Thyroid gland (tissue), 4 donors: Measurements from ENCODE around the gene FOXP2. TPM values are rescaled to one million over a fixed set of nuclear protein-coding genes. Genes with fewer than 3 reads are reported as not detected.

Experiments used
- DNase-seq, 2 donors: peaks; one replicate each; pipeline ENCODE4 v3.0.0-alpha.2; 2019
- H3K27ac ChIP-seq, 3 donors: fragments of 200-600 bp; sonication (generic); 1 replicate in 2 of 3; 2 replicates in 1 of 3; pipeline ENCODE4 v1.5.1; 2016 to 2019; ENCODE audit warnings: mild to moderate bottlenecking in 1 of 3, moderate library complexity in 1 of 3
- H3K27me3 ChIP-seq: fragments of 200-600 bp; sonication (generic); one replicate; pipeline ENCODE4 v1.5.1; 2019
- H3K36me3 ChIP-seq, 2 donors: fragments of 200-600 bp; sonication (generic); one replicate each; pipeline ENCODE4 v1.5.1; 2016 to 2019
- H3K4me1 ChIP-seq, 2 donors: fragments of 200-600 bp; sonication (generic); one replicate each; pipeline ENCODE4 v1.5.1; 2017 to 2019
- H3K4me3 ChIP-seq, 3 donors: fragments of 200-600 bp; sonication (generic); replicated peaks in 1 of 3; 1 replicate in 2 of 3; 2 replicates in 1 of 3; pipeline ENCODE4 v1.5.1; 2016; ENCODE audit warnings: mild to moderate bottlenecking in 1 of 3
- H3K9me3 ChIP-seq: fragments of 200-600 bp; sonication (generic); one replicate; pipeline ENCODE4 v1.5.1; 2017
- POLR2A ChIP-seq, 2 donors: fragments of 450-650 bp; IDR thresholded peaks; one replicate each; pipeline ENCODE4 v1.6.1; 2017; ENCODE audit warnings: antibody characterized with exemption in 2 of 2, mild to moderate bottlenecking in 2 of 2, moderate library complexity in 1 of 2
- WGBS, 2 donors: methylation state at CpG; one replicate each; pipeline ENCODE4 v1.1.5; 2017; 5-methylcytosine and 5-hydroxymethylcytosine counted together
- intact Hi-C: fragments of 100-400 bp; cut with DNase I; formaldehyde crosslinking; loops from one replicate; pipeline ENCODE4 v1.15.1; 2023
- total RNA-seq, 4 donors: library from RNA; depleted of rRNA; stranded (reverse); fragments of >200 nt; gene quantifications; one replicate each; pipeline ENCODE4 v1.2.3, GENCODE V29; 2016
- TF ChIP-seq, protein P1 (sequence below), 6 experiments: fragments of 200-600 bp in 3 of 6; fragments of 450-650 bp in 3 of 6; sonication (generic) in 3 of 6; IDR thresholded peaks; one replicate each; pipeline ENCODE4 v1.5.1; 2016 to 2019; ENCODE audit warnings: antibody characterized with exemption in 6 of 6, mild to moderate bottlenecking in 2 of 6, inconsistent platforms in 1 of 6, moderate library complexity in 1 of 6

Gene FOXP2
- total RNA-seq, 4 donors from 2014 or later: 24.7 to 46.5 (median 28.0) TPM

DNA sequence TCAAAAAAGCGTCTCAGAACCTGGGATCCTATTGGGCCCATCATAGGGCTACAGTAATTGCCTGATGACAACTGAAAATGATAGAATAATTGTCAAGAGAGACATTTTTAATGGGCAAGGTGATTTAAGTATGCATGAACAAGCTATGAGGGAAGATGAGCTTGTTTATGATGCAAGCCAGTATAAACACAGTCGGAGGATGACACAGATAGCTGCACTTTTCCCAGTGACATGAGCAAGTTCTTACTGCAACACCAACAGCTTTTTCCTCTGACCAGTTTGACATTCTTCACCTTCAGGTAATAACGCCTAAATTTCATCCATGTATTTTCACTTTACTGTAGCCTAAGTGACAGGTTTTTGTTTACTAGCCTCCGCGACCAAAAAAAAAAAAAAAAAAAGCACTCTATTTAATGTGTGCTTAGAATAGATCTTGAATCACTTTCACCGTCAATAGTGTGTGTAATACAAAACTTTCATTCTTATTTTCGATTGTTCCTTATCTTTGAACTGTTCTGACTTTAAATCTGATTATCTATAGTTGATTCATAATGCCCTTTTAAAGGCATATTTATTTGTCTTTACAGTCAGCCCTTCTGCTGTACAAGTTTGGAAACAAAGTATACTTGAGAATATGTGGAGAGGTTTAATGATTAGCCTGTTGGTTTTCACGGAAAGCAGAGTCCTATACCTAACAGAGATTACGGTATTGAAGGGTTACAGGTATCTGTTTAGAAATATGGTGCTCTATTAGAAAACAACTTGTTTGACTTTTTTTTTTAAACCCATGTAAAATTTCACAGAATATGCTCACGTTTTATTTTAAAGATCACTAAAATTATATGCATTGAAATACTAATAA, 1.7 kb downstream of the FOXP2 start:
- no peak overlapping the region for H3K4me3 ChIP-seq
- H3K27ac ChIP-seq: no peak overlapping the region
- TF ChIP-seq POLR2A (IDR thresholded peaks at IDR 0.05): no peak
- TF ChIP-seq, protein P1, sequence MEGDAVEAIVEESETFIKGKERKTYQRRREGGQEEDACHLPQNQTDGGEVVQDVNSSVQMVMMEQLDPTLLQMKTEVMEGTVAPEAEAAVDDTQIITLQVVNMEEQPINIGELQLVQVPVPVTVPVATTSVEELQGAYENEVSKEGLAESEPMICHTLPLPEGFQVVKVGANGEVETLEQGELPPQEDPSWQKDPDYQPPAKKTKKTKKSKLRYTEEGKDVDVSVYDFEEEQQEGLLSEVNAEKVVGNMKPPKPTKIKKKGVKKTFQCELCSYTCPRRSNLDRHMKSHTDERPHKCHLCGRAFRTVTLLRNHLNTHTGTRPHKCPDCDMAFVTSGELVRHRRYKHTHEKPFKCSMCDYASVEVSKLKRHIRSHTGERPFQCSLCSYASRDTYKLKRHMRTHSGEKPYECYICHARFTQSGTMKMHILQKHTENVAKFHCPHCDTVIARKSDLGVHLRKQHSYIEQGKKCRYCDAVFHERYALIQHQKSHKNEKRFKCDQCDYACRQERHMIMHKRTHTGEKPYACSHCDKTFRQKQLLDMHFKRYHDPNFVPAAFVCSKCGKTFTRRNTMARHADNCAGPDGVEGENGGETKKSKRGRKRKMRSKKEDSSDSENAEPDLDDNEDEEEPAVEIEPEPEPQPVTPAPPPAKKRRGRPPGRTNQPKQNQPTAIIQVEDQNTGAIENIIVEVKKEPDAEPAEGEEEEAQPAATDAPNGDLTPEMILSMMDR (IDR thresholded peaks at IDR 0.05): no peak

DNA sequence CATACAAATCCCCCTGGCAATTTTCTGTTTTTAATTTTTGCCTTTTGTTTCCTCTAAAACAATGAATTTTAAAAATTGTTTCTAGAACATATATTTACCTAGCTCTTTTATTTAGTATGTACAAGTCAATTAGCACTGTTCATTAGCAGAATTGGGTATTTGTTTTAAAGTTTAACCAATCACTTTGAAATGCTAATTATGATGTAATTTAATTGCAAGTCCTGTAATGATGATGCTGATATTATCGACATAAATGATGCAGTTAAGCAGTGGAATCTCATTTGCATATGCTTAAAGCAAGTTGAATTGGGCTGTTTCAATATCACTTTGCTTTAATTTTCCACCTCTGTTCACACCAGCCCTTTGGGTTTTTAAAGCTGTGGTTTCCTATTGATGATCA, 2.7 kb downstream of the FOXP2 start:
- no peaks in the 10 kb centered on the region for H3K9me3 ChIP-seq
- H3K36me3 ChIP-seq: no peaks in the 10 kb centered on the region
- no peak overlapping the region for H3K4me3 ChIP-seq
- no peak overlapping the region for H3K27ac ChIP-seq
- intact Hi-C loops: no loop called here
- TF ChIP-seq POLR2A (IDR thresholded peaks at IDR 0.05): no peak
- TF ChIP-seq, protein P1 (IDR thresholded peaks at IDR 0.05): no peak
- 88 to 92% methylated on average over 1 of the region's 1 CpG for WGBS, 2 donors
- no peak for DNase-seq
- no peaks in the 10 kb centered on the region for H3K27me3 ChIP-seq
- H3K4me1 ChIP-seq: peaks cover 11 to 21% of the 10 kb centered on the region in 2 donors

More for the DNA sequence above, 1.7 kb downstream of the FOXP2 start:
- intact Hi-C loops: no loop called here
- H3K27me3 ChIP-seq: no peaks in the 10 kb centered on the region
- 75 to 79% methylated on average over 10 of the region's 10 CpGs for WGBS, 2 donors
- no peaks in the 10 kb centered on the region for H3K36me3 ChIP-seq
- H3K9me3 ChIP-seq: no peaks in the 10 kb centered on the region
- DNase-seq: no peak
- peaks cover 11 to 29% of the 10 kb centered on the region in 2 donors for H3K4me1 ChIP-seq

DNA sequence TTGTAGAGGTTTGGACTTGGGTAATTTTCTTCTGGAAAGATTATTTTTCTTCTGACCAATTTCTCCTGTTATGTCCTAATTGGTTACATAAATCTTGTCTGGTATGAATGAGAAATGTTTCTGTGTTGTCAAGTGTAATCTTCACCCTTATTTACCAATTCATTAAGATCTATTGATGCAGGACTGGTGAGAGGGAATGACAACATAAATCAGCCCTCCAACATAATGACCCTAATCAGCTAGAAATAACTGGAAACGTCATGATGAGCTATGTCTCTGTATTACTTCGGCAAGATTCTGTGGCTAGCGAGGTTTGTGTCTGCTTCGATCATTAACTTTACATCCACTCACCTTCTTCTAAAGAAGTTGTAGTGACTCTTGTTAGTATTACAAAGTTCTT, 3.5 kb downstream of the FOXP2 start:
- Histone ChIP-seq H3K9me3 (no peaks in the 10 kb centered on the region), H3K4me1 (peaks cover 11 to 21% of the 10 kb centered on the region in 2 donors), H3K27me3 (no peaks in the 10 kb centered on the region), H3K4me3 (no peak overlapping the region), H3K36me3 (no peaks in the 10 kb centered on the region), H3K27ac (peak overlapping the region in 1 of 3 donors; percentile 14)
- intact Hi-C loops: no loop called here
- DNase-seq: no peak
- TF ChIP-seq, protein P1 (IDR thresholded peaks at IDR 0.05): no peak
- TF ChIP-seq POLR2A (IDR thresholded peaks at IDR 0.05): no peak
- 73 to 82% methylated on average over 4 of the region's 4 CpGs for WGBS, 2 donors

DNA sequence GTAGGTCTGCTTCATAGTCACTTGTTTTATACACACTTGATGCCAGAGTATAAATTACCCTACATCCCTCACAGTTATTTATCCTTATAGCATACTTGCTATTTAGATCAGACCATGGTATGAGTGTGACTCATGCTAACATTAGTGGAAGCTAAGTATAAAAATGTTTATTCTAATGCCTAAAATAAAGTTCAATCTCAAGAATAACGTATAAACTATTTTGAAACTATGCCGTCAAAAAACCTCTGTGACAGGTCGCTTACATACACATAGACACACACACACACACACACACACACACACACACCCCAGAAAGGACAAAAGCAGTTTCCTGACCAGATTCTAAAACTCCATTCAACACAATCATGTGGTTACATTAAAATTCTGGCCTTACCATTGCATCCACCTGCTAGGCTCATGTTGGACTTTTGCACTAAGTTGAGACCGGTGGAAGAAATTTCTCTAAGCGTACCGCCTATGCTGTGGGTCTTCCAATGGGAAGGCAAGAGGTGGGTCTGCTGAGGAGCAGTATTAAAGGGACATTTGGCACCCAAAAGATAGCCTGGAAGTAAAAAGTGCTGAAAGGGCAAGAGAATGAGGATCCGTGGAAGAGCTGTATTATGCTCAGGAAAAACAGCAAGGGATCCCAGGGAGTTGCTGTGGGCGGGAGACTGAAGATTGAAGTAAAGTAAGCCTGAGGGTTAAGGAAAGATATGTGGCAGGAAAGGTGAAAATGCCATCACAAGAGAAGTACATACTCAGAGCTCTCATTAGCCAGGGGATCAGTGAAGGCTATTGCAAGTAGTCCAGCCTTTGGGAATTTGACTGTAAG, 5.0 kb downstream of the FOXP2 start:
- TF ChIP-seq, protein P1 (IDR thresholded peaks at IDR 0.05): no peak
- no peak for TF ChIP-seq POLR2A (IDR thresholded peaks at IDR 0.05)
- no peaks in the 10 kb centered on the region for H3K27me3 ChIP-seq
- H3K4me1 ChIP-seq: peaks cover 2 to 6% of the 10 kb centered on the region in 2 donors
- intact Hi-C loops: no loop called here
- WGBS, 2 donors: 81 to 90% methylated on average over 8 of the region's 8 CpGs
- no peak overlapping the region for H3K27ac ChIP-seq
- no peak overlapping the region for H3K4me3 ChIP-seq
- no peaks in the 10 kb centered on the region for H3K36me3 ChIP-seq
- no peak for DNase-seq
- H3K9me3 ChIP-seq: no peaks in the 10 kb centered on the region
